Measurements from ENCODE around the gene IL12RB2.
"Not testable (repeated sequence)": the region's sequence is repeated elsewhere in the genome, so short reads cannot be mapped to it uniquely, and the experiment has no call there.

The IL12RB2 gene

GRCh38 chr1:67352211-67352610 is 44.5 kb downstream of the IL12RB2 start:
- DNase-seq, result no peak

- DNase-seq, result no peak
These were observed 48.2 kb downstream of the IL12RB2 start for GRCh38 chr1:67355745-67356424.

GRCh38 chr1:67359592-67359991 is 51.9 kb downstream of the IL12RB2 start:
- no peak for DNase-seq

GRCh38 chr1:67361641-67362040 is 54.0 kb downstream of the IL12RB2 start:
- DNase-seq, result no peak

GRCh38 chr1:67367370-67368045 is 59.8 kb downstream of the IL12RB2 start:
- no peak for DNase-seq

- no peak for DNase-seq
These were observed 60.4 kb downstream of the IL12RB2 start for GRCh38 chr1:67368046-67368514.

- DNase-seq, result no peak
These were observed 63.4 kb downstream of the IL12RB2 start for GRCh38 chr1:67371043-67371442.

GRCh38 chr1:67371681-67372080 is 64.0 kb downstream of the IL12RB2 start:
- DNase-seq, result no peak

- DNase-seq, result no peak
These were observed 64.5 kb downstream of the IL12RB2 start for GRCh38 chr1:67372136-67372535.

GRCh38 chr1:67372898-67373297 is 65.2 kb downstream of the IL12RB2 start:
- DNase-seq, result no peak

GRCh38 chr1:67376381-67376780 is 68.7 kb downstream of the IL12RB2 start:
- DNase-seq, result no peak

- no peak for DNase-seq
These were observed 69.6 kb downstream of the IL12RB2 start for GRCh38 chr1:67377253-67377652.

GRCh38 chr1:67381154-67381553 is 73.5 kb downstream of the IL12RB2 start:
- DNase-seq, result no peak

- no peak for DNase-seq
These were observed 74.6 kb downstream of the IL12RB2 start for GRCh38 chr1:67382292-67382691.

- DNase-seq, result no peak
These were observed 76.4 kb downstream of the IL12RB2 start for GRCh38 chr1:67383999-67384638.

GRCh38 chr1:67390041-67390887 is 82.6 kb downstream of the IL12RB2 start:
- no peak for DNase-seq

GRCh38 chr1:67393240-67393639 is 85.6 kb downstream of the IL12RB2 start:
- DNase-seq, result no peak

- no peak for DNase-seq
These were observed 86.1 kb downstream of the IL12RB2 start for GRCh38 chr1:67393737-67394136.

- no peak for DNase-seq
These were observed 86.9 kb downstream of the IL12RB2 start for GRCh38 chr1:67394548-67394947.

- no peak for DNase-seq
These were observed 91.7 kb downstream of the IL12RB2 start for GRCh38 chr1:67399199-67399993.

GRCh38 chr1:67400029-67400786 is 92.5 kb downstream of the IL12RB2 start:
- DNase-seq, result not testable (repeated sequence)

Measured in effector CD4-positive, alpha-beta T cell (primary cell).